Effector CD4-positive, alpha-beta T cell (primary cell): ENCODE measurements around the gene NDST1.

ENCODE experiments used
- DNase-seq: peaks from one replicate; pipeline ENCODE4 v3.0.0-alpha.2; 2020

The NDST1 gene

GRCh38 chr5:150573867-150574817 is 66.2 kb downstream of the NDST1 start:
- DNase-seq, result no peak

DNA sequence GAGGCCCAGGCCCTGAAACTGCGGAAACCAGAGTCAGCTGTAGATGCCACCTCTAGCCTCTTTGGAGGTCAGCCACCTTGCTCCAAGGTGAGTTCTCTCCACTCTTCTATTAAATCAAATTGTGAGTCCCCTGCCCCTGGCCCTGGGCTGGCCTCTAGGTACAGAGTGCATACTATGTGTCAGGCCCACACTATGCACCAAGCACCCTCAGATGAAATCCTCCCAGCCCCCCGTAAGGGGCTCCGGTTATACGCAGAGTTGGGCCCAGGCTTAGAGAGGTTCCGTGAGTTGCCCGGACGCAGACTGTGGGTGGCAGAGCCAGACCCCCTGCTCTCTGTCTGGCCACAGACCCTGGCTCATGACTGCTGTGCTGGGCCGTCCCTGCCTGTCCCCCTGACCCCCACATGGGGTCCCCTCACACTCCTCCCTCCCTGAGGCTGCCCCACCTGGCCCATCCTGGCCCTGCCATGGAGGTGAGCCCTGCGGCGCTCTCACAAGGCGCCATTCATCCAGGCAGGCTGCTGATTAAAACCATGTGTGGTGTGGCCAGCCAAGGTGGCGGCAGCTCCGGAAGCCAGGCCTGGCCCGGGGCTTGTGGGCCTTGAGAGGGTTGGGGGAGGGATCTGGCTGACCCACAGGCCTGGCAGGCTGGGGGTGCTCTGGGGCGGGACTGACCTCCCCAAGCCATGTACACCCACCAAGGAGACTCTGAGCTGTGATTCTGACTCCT is 67.1 kb downstream of the NDST1 start:
- DNase-seq, result no peak

DNA sequence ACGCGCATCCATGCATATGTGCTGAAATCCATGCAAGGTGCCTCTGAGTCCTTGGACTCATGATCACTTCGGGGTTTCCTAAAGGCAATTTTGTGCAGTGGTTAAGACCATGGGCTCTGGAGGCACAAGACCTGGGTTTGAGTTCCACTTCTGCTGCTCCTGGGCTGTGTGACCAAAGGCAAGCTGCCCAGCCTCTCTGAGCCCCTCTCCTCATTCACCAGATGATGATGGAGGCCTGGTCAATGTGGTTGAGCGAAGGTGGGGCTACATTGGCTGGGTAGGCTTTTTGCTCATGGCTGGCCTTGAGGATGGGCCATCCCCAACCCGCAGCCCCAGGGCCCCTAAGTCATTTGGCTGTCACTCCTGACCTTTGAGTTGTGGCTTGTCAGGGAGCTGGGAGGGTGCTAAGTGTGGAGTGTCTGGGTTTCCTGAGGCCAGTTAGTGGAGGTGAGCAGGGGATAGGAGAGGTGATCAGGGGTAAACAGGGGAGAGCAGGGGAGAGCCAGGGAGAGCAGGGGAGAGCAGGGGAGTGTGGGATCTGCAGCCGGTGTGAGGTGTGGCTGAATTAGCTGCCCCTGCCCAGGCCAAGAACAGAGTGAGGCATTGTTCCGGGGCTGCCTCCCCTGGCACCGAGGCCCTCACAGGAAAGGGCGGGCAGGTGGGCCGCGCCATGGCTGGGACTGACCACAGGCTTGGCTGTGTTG is 68.0 kb downstream of the NDST1 start:
- DNase-seq, result no peak

GRCh38 chr5:150576449-150576949 is 68.6 kb downstream of the NDST1 start:
- DNase-seq, result no peak

DNA sequence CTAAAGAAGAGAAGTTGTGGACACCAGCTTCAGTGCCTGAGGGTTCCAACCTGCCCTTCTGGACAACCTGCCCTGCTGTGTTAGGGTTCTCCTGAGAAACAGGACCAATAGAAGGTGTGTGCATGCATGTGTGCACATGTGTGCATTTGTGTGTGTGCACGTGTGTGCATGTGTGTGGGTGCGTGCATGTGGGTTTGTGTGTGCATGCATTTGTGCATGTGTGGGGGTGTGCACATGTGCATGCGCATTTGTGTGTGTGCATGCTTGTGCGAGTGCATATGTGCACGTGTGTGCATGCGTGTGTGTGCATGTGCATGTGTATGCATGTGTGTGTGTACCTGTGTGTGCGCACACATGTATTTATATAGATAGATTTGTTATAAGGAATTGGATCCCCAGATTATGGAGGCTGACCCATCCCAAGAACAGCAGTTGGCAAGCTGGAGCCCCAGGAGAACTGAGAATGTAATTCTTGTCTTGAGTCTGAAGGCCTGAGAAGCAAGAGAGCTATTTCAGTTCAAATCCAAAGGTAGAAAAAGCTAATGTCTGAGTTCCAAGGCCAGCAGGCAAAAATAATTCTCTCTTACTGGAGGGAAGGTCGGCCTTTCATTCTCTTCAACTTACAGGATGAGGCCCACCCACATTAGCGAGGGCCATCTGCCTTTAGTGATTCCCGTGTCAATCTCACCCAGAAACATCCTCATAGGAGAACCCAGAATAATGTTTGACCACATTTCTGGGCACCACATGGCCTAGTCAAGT is 69.6 kb downstream of the NDST1 start:
- no peak for DNase-seq

DNA sequence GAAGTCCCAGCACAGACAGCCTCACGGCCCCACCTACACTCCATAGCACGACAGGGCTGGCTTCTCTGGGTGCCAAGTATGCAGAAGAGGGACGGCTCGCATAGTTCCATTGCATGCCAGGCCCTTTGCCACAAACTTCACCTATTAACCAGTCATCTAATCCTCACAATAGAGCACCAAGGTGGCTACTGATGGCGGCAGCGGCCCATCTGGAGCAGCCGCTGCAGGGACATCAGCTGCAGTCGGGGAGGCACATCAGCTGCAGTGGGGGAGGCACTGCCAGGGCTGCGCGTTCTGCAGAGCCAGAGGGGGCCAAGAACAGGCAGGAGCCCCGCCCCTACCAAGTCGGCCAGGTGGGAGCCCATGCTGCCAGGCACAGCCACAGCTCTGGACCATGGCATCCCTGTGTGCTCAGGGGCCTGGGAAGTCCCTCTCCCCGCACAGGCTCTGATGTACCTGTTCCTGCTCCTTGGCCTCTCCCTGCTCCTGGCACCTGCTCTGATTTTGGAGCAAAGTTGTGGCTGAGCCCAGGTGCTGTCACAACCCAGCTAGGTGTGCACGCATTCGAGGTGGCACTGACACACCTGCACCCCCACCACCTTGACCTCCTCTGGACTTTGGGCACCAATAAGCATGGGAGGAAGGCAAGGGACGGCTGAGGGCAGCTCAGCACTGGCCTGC is 71.0 kb downstream of the NDST1 start:
- DNase-seq, result no peak

DNA sequence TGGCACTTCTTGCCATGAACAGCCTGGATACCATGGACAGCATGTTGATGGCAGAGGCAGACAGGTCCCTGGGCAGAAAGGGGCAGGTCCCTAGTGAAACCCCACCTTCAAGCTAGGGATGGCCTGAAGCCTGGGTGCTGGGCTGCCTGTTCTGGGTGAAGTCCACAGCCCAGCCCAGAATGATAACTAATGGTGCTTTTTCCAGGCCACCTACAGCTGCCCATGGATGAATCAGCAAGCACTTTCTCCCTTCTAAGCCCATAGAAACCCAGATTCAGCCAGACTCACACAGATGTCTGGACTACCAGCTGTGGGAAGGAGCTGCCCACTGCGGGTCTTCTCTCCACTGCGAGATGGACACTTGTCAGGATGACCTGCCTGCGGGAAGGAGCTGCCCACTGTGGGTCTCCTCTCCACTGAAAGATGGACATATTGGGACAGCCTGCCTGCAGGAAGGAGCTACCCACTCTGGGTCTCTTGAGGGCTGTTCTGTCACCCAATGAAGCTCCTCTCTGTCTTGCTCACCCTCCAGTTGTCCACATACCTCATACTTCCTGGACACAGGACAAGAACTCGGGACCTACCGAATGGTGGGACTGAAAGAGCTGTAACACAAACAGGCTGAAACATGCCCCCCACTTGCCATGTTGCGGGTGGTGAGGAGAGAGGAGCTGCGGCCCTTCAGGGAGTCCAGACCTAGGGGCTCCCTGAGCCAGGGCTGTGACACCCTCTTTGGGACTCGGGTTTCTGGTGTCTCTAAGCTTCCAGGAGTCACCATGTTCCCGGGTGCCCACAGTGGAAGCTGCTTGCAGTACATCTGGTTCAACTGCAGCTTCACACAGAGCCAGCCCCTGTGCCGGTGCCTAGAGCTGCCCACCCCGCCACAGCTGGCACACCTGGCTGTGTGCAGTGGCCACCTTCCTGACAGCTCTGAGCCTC is 71.8 kb downstream of the NDST1 start:
- no peak for DNase-seq

GRCh38 chr5:150580917-150581316 is 73.0 kb downstream of the NDST1 start:
- no peak for DNase-seq

GRCh38 chr5:150582241-150583109 is 74.5 kb downstream of the NDST1 start:
- no peak for DNase-seq

GRCh38 chr5:150583541-150584225 is 75.8 kb downstream of the NDST1 start:
- no peak for DNase-seq

DNA sequence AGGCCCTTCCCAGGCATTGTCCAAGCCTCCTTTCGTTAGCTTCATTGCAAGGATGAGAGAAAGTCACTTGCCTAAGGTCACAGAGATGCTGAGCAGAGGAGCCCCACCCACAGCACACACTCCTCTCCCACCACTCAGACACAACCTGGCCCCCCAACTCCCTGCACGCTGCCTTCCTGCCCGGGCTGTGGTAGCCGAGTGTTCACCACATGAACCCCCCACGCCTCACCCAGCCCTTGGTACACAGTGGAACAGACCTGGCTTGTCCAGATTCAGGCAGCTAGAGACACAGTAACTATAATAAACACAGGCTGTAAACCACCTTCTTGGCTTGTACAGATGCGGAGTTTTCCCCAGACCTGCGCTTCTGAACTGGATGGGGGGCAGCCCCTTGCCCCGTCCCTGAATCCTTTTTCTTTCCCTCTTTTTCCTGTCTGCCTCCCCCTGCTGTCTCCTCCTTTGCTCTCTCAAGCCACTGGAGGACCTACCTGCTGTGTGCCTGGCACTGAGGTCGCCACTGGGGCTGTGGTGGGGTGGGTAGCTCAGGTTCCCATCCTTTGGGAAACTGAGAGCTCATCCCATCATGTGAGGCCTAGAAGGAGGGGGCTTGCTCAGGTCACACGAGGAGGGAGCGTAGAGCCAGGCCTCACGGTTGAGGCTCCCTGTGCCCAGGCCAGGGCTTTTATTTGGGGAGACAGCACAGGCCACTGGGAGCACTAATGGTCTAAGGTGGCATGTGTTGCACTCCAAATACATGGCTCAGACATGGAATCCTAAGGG is 76.8 kb downstream of the NDST1 start:
- no peak for DNase-seq

DNA sequence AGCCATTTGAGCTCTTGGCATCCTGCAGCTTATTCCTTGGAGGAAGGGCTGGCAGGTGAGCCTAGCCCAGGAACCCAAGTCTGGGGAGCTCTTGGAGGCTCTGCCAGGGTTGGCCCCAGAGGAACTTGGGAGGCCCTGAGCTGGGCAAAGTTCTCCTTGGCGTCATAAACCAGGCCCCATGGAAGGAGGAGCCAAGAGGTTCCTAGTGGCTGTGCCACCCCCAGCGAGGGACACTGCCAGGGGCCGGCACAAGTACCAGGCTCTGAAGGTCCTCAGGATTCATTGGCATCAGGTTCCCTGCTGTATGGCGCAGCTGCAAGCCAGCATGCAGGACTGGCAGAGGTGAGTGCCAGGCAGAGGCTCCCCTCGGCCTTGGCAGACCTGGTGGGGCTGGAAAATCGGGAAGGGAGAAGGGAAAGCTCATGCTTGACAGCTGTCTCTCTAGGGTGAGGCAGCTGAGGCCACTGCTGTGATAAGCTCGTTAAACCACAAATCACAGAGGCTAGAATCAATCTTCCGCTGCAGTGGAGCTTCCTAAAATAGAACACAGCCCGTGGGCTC is 77.9 kb downstream of the NDST1 start:
- no peak for DNase-seq

GRCh38 chr5:150587016-150587415 is 79.1 kb downstream of the NDST1 start:
- DNase-seq, result no peak

DNA sequence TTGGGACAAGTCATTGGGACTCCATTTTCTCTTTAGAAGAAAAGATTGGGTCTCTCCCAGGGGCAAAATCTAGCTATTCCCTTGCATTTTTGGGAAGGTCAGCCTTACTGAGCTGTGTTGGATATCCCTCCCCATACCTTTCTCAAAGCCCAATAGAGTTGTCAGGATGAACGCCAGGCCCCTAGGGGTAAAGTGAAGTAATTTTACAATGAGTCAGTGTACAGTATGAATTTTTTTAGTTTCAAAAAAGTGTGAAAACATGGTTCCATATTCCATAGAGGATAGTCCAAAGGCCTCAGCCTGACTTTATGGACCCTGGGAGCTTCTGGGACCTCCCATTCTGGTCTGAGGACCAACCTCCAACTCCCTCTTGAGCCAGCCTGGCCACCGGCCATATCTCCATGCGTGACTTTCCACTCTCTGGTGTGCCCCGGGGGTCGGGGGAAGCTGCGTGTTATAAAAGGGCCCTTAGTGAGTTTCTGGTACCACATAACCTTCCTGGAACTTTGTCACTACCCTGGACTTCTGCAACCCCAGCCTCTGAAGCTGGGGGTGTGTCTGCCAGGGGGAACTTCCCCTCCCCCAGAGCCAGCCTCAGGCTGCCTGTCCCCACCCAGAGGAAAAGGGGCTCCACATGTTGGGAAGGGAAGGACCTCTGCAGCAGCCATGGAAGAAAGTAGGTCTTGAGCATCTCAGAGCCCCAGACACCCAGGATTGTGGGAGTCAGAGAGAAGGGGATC is 80.1 kb downstream of the NDST1 start:
- DNase-seq, result no peak

GRCh38 chr5:150588596-150588890 is 80.6 kb downstream of the NDST1 start:
- DNase-seq, result no peak

GRCh38 chr5:150589862-150590601 is 82.1 kb downstream of the NDST1 start:
- DNase-seq, result no peak
